Stimulated activated CD4-positive, alpha-beta T cell treated with anti-CD3 and anti-CD28 coated beads, TNF-alpha, amount 100 ng/mL, for 4 hours (primary cell): ENCODE results near the gene GABRR1.
"Not testable (repeated sequence)": the region's sequence is repeated elsewhere in the genome, so short reads cannot be mapped to it uniquely, and the experiment has no call there.

Experiments
- DNase-seq, 3 experiments: peaks; one replicate each; pipeline ENCODE4 v3.0.0-alpha.2; 2020; ENCODE audit warnings: low read depth in 3 of 3

GABRR1 gene

DNA sequence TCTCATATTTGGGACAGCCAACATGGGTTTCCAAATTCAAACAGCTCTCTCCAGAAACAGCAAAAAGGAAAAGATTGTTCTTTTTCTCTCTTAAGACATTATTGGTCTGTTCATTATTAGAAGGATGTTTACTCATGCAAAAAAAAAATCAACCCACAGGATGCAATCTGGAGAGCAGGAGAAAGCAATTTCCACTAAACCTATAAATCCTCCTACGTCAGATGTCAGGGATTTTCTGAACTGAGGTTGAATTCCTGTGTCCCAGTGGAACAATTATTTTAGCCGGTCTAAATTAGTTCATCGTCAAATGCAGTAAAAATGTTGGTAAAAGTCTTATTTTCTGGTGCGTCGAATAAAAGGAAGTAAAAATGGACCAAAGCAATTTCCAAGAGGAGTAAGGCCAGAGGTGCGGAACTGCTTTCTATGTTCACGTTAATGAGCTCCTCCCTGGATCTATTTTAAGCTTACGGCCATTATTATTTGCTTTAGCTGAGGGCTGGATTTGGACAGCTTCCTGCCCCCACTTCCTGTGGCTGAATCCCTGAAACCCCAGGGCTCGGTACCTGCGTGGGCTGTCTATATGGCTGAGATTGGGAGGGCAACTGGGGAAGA, at the start of gene GABRR1:
TSS of gene GABRR1 (minus strand) at position 60 of the 612 bp plus-strand sequence. CDS start at position 24, 36 bp downstream.
- no peak for DNase-seq

DNA sequence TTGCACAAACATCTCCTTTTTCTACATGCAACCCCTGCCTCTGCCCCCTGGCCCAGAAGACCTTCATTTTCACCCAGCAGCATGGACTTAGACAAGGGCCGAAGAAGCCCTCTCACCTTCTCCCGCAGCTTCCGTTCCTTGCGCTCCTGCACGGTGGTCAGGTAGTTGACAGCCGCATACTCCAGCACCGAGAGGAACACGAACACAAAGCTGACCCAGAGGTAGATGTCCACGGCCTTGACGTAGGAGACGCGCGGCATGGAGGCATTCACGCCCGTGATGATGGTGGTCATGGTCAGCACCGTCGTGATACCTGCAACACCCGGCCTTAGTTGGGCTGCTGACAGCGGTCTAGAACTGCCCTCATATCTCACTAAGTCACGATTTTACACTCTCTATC, 47.1 kb upstream of the GABRR1 start:
- DNase-seq, result no peak

DNA sequence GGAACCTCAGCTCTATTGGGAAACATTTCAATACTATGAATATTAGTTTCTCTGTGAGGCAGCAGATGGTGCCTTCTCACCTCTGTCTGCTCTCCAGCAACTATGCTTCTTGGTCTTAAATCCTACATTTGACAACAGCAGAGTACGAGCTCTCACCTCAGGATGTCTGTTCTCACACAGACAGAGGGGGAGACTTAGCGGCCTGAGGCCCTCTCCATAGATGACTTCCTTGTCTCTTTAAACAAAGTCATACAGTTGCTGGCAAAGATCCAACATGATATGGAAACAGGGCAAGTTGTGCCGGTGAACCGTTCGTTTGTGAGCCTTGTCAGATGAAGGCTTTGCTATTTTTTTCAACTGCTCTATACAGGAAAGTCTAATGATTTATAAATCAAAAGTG, 43.7 kb upstream of the GABRR1 start:
- DNase-seq, result no peak

DNA sequence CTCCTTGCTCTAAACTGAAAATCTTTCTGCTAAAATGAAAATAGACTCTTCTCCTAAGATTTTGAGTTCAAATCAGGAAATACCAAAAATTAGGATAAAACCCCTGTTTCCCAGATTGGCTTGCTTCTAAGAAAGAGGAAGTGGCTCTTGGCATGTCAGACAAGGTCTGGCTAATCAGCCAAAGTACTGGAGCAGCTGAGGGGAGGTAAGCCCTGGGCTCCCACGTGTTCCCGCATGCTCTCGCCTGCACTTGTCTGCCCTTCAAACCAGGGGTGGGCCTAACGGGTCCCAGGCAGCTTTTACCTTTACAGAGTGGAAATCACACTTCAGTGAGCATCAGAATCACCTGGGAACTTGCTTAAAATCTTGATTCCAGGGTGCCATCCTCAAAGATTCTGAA, 43.2 kb upstream of the GABRR1 start:
- no peak for DNase-seq

DNA sequence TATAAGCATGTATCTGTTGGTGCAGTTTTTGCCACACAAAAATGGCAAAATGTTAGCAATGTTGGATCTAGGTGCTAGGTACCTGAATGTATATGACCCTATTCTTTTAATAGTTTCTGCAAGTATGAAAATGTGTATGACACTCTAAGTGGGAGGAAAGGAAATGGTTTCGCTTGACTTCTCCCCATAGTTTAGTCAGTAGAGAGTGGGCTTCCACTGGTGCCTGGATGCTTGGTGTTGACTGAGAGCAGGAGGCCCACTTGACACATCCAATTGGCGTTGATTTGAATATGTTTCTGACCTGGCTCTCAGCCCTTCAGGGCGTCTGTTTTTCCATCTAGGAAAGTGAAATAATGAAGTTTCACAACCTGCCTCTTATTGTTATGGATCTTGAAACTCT, 41.8 kb upstream of the GABRR1 start:
- no peak for DNase-seq

DNA sequence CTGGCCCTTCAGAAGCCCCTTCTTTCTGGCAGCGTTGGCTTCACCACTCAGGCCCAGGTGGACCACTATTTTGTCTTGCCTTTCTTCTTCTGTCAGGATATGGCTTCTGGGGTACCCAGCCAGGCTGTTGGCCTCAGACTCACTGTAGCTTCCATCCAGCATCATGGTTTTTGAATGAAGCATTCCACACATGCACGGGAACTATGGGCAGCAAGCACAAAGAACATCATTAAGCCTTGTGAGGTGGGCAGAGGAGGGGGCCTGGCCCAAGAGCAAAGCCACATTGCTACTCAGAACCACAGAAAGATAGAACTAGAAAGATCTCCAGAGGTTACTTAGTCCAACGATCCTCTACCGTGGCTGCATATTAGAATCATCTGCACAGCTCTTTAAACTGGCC, 40.6 kb upstream of the GABRR1 start:
- no peak for DNase-seq

DNA sequence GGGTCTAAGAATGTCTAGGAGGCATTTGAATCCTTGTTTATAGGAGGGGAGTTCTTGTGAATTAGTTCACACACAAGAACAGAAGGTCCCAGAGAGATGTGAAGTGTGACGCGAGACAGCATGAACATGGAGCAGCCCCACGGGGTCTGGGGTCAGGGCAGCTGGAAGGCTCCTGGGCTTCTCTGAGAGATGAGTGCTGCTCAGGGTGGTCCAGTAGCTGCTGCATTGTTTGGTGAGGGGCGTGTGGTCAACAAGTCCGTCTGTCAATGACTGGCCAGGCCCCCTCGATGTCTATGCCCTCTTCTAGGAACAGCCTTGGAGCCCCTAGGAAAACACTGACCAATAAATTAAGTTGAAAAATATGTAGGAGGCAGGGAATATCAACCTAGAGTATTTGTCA, 40.2 kb upstream of the GABRR1 start:
- DNase-seq, result no peak

DNA sequence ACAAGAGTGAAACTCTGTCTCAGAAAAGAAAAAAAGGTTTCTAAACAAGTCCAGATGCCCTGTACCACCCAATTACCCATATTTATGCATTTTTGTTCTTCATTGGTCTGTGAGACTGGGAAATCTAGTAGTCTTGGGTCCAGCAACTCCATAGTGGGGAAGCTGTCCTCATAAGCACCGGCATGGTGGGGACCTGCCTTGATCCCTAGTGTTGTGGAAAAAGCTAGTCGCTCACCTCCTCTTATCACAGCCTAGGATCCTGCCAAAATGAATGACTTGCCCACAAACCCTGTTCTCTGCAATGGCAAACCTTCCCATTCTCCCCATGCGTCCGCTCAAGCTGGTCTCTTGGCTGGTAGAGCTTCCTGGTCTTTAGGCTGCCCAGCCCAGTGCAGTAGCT, 38.3 kb upstream of the GABRR1 start:
- DNase-seq, result no peak

DNA sequence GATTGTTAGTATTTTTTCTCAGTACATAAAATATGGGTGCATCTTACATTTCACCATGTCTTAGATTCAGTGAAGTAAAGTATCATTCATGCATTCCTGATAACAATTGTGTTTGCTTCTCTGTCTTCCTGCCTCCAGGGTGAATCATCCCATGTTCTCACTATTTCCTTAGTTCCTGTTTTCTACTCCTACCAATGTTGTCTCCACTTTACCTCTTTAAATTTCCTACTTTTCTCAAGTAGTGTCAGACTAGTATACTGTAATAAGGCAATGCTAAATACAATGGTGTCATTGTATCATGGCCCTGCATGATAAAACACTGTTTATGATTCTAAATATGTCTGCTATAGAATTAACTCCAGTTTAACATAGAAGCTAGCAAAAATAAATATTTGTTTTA, 37.4 kb upstream of the GABRR1 start:
- no peak for DNase-seq

DNA sequence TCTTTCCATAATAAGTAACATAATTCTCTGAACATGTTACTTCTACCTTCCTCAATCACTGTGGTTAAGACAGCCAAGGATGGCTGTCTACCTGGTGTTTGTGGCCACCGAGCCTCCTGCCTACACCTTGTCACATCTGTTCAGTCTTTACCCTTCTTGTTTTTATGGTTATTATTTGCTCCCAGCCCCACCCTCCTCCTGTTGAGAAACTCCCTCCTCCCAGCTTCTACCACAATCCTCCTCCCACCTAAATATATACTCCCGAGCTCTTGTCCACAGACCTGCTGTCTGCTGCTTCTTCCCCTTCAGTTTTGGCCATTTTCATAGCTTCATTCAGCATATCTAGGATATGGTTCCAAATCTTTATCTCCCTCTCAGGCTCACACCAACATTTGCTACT, 35.7 kb upstream of the GABRR1 start:
- DNase-seq, result no peak

DNA sequence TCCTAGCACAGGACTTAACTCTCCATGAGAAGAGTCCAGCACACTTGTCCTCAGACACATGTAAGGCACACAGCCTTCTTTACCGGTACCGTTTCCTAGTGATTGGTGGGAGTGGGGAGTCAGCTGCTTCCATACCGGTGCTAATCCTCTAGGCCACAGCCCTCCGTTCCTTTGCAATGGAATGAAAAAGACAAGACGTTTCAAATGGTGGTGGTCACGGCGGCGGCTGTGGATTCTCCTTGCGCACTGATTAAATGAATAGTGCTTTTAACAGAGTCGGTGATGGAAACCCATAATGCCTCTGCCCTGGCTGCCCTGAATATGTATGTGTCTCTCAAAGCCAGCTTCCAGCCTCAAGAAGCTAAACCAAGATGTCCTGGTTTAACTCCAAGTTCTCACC, 34.8 kb upstream of the GABRR1 start:
- no peak for DNase-seq

DNA sequence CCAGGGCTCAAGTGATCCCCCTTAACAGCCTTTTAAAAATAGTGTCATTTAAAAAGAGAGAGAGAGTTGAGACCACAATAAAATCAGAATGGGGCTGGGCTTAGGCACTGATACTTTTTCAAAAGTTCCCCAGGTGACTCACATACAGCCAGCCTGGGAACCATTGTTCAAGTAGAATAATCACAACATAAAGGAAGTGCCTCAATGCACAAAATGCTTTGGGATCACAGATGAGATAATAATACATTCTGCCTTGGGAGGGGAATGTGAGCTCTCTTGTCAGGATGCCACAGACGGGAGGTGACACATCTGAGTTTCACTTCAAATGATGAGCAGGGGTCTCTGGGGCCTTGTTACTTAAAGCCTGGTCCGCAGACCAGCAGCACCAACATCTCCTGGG, 34.0 kb upstream of the GABRR1 start:
- DNase-seq, result no peak

DNA sequence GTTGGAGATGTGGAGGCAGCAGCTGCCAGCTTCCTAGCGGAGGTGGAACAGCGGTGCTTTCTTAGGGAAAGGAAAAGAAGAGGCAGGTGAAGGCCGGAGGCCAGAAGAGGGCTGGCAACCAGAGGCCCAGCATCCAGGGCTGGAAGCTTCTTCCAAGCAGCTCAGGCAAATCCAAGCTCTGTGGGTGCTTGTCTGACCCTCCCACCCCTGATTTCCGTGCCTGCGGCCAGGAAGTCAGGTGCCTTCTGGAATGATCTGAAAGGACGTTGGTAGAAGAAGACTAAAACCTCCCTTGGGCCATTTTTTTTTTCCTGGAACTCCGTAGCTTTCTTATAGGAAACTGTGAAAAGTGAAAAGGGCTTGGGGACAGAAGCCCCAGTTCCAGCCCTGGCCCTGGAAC, 33.1 kb upstream of the GABRR1 start:
- no peak for DNase-seq

DNA sequence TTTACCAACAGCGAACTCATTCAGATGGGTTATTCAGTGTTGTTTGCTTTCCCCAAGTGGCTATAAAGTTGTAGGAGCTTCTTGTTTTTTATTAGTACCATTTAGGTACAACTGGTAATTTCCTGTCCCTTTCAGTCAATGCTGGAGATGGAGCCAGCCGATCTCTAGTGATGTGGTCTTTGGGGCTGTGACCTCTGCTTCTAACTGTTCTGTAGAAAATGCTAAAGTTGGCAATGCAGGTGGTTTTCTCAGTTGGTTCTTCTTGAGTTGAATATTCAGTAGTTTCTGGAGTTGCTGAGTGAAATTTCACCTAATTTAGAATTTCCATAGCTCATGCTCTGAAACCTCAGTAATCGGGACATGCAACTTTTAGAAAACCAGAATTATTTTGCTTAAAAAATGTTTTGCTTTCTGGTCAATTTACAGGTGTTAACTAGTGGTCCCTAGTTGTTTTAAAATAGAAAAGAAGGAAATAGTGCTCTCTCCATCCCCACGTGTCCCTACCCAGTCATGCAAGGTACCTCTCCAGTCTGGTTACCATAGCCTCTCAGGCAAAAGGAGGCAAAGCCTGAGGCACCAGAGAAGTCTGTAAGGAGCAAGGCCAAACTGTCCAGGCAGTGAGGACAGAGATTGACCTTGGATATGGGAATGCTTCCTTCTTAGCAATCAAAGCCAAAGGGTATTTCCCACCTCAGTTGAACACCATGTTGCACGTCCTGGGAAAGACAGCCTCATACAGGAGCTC, 27.3 kb upstream of the GABRR1 start:
- no peak for DNase-seq

DNA sequence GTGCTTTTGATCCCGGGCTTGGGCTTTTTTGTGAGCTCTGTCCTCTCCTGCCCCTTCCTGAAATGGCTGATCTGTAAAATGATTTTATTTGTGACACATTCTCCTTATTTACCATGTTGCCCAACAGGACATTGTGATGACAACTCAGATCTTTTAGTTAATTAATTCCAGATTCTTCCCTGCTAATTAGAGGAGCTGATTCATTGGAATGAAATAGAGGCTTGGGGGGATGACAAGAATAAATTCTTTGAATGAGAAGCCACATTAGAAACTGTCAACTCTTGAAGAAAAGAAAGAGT, 26.1 kb upstream of the GABRR1 start:
- no peak for DNase-seq

DNA sequence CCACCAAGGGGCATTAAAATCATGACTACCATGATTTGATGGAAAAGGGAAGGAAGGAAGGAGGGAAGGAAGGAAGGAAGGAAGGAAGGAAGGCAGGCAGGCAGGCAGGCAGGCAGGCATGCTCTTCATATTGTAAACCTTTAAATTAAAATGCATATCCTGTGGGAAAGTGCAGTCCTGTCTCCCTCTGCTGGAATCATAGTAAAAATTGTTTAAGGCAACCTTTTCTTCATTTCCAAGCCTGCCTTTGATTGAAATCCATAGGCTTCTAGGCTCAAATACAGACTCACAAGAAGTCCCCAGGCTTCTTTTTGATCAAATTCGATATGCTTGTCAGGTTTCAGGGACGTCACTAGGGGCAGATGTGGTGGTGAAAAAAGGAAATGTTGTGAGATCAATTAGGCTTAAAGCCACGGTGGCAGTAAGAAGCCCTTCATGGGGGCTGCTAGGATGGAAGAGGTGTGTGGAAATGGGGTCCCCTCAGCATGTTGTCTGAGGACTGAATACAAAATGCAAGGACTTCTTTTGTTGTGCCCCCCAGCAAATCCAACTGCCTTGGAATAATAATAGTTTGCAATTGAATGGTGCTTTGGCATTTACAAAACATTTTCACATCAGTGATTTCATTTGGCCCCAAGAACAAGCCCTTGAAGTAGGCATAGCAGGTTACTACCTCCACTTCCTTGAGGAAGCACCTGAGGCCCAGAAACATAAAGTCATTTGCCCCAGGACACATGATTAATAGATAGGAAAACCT, 25.6 kb upstream of the GABRR1 start:
- no peak for DNase-seq

DNA sequence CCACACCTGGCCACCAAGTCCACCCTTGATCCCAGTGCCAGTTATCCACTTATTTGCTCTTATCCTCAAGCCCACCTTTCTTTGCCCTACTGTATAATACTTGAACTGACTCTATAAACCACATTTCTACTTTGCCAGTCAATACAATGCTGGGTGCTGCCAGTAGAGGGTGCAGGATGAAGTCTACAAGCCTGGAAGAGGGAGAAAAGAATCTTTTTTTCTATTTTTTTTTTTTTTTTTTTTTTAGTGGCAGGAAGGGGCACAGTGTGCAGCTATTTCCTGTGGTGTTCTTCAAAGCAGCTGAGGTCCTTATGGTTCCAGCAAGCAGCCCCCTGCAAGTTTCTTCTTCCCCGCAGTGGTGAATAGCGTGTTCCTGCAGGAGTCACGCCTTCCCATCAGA, 22.2 kb upstream of the GABRR1 start:
- DNase-seq, result no peak

DNA sequence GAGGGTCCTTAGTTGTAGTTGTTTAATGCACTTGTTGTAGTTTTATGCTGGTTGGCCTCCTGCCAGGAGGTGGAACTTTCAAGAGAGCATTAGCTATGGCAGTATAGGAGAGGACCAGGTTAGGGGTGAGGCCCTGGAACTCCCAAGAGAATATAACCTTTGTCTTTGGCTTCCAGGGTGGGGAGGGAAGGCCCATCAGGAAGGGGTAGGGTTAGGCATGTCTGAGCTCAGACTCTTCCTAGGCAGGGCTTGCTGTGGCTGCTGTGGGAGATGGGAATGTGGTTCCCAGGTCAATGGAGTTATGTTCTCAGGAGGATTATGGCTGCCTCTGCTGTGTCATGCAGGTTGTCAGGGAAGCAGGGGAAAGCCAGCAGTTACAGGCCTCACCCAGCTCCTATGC, 20.0 kb upstream of the GABRR1 start:
- DNase-seq, result no peak

DNA sequence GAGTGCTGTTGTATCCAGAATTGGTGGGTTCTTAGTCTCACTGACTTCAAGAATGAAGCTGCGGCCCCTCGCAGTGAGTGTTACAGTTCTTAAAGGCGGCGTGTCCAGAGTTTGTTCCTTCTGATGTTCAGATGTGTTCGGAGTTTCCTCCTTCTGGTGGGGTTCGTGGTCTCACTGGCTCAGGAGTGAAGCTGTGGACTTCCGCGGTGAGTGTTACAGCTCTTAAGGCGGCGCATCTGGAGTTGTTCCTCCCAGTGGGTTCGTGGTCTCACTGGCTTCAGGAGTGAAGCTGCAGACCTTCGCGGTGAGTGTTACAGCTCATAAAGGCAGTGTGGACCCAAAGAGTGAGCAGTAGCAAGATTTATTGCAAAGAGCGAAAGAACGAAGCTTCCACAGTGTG, 16.4 kb upstream of the GABRR1 start:
- not testable (repeated sequence) for DNase-seq

DNA sequence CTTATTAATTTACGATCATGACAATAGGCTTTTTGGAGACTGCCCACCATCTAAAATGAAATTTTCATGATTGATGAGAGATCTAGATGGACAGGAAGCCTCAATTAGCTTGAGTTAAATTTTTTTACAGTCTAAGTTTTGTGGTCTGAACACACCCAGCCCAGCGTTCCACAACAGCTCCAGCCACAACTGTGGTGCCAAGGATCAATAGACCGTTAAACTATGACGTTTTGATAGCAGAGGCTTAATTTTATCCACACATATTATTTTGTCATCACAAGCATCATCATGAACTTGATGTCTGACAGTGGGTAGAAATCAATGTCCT, 5.5 kb upstream of the GABRR1 start:
- no peak for DNase-seq

DNA sequence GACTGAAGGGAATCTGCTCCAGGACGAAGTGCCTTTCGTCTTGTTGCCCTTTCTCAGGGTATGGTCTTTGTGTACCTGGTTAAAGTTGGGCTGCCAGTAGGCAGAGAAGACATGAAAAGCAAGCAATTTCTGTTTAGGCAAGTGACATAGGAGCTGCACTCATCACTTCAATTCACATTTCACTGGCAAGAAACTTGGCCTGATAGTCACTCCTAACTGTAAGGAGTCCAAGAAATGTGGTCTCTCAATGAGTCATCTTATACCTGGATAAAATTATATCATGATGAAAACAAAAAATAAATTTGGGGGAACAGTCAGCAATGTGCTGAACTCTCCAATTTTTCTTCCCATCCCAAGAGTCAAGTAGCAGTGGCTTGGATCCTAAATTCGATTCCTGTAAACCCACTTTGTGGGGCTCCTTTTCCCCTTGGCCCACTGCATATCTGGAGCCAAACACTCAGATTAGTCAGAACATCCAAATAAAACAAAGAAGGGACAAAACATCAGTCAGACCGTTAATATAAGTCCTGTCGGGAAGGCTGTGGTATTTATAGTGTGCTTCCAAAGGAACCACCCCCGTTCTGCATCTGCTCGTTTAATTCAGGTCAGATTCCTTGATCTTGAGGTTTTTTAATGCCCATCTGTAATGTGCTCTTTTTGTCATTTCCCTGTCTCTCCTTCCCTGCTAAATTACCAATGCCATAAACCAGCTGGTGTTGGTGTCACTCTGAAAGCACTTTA, 5.0 kb upstream of the GABRR1 start:
- DNase-seq, result no peak

DNA sequence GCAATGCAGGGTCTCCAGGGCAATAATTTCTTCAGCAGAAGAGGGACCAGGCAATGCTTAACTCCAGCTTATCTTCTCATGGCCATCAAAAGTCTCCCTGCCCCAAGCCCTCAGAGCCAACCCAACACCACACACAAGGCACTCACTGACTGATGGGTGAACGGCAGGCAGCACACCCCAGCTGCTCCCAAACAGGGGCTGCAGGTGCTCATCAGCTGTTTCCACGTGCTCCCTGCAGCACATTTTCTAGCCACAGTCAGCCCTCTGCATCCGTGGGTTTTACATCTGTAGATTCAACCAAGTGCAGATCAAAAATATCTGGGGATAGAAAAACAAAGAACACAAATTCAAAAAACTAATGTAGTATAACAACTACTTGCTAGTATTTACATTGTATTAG, 4.0 kb upstream of the GABRR1 start:
- no peak for DNase-seq

DNA sequence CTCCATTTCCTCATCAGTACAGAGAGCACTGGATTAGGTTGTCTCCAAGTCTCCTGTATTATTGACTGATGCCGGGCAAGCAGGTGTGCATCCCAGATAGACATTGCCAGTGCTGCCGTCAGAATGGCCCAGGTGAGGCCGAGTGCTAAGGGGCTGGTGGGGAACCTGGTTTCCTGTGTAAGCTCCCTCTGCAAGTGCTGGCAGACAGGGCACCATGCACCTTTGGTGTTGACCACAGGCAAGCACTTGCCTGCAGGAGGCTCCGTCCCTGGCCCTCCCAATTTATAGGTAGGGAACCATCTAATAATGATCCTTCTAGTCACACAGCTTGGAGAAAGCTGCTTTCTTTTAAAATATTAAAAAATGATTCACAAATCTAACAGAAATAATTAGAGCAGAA, 747 bp downstream of the GABRR1 start:
- DNase-seq, result no peak
